ENCODE measurements around the gene RPS18.

GRCh38 chr6:33277663-33278391 is 6.0 kb downstream of the RPS18 start:
- TF ChIP-seq GATA2 (IDR thresholded peaks at IDR 0.05; ENCODE audit: low read depth, low read length) (no peak), GATA3 (IDR thresholded peaks at IDR 0.05; ENCODE audit: low read depth, low read length) (no peak)

Measured in SH-SY5Y (cell line).